ENCODE measurements around the gene PEF1.

PEF1 gene

DNA sequence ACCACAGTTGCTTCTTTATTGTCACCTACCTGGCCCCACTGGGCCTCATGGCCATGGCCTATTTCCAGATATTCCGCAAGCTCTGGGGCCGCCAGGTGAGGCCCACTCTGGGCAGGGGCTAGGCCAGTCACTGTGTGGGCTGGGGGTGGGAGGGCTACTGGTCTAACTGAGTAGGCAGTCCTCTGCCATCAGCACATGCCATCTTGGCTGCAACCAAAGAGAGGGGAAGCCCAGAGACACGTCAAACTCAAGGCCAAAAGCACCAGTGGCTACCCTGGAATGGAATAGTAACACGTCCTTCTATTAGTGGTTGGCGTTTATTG is 23.2 kb downstream of the PEF1 start:
- H3K9ac ChIP-seq (ENCODE audit: low read length): no peak overlapping the region
- H4K20me1 ChIP-seq (ENCODE audit: low read depth, low read length): no peaks in the 10 kb centered on the region

DNA sequence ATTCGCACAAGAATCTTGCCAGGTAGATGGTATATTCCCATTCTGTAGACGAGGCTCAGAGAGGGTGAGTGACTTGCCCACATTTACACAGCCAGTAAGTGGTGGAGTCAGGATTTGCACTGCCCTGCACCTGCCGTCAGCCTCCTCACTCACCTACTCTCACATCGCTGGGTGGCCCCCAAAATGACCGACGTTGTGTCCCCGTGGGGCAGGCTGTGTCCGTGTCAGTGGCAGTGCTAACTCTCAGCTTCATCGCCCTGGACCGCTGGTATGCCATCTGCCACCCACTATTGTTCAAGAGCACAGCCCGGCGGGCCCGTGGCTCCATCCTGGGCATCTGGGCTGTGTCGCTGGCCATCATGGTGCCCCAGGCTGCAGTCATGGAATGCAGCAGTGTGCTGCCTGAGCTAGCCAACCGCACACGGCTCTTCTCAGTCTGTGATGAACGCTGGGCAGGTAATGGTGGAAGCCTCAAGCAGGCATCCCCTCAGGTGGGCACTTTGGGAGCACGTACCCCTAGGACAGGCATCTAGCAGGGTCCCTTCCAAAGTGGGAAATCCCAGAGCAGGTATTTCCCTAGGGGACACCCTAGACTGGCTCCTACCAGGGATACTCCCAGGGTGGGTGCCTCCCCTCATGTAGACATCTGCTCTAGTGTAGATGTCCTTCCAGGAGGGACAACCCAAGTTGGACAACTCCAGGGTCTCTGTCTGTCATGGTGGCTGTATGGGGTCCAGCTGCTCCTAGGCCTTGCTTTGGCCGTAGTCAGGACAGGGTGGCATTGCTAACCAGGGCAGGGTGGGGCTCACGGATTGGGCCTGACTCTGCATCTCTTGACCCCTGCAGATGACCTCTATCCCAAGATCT is 23.8 kb downstream of the PEF1 start:
- H3K4me2 ChIP-seq (ENCODE audit: low read depth, low read length, poor library complexity, severe bottlenecking): no peak overlapping the region
- no peak overlapping the region for H2AFZ ChIP-seq (ENCODE audit: low read depth, low read length, severe bottlenecking)
- no peak overlapping the region for H3K4me3 ChIP-seq (ENCODE audit: insufficient read depth, low read length, poor library complexity, severe bottlenecking)
- H3K79me2 ChIP-seq (ENCODE audit: insufficient read depth, low read length): no peaks in the 10 kb centered on the region
- H3K27ac ChIP-seq (ENCODE audit: low read depth, low read length): no peak overlapping the region
- H3F3A ChIP-seq (ENCODE audit: insufficient read depth): no peaks in the 10 kb centered on the region
- no peaks in the 10 kb centered on the region for H4K20me1 ChIP-seq (ENCODE audit: low read depth, low read length)
- TF ChIP-seq CTCF (IDR thresholded peaks at IDR 0.05; ENCODE audit: insufficient read depth, low read length, poor library complexity, severe bottlenecking) (no peak), EZH2phosphoT487 (conservative IDR thresholded peaks at IDR 0.05; ENCODE audit: low read length) (no peak)
- no peak overlapping the region for H3K9ac ChIP-seq (ENCODE audit: low read length)
- H3K36me3 ChIP-seq (ENCODE audit: low read length): no peaks in the 10 kb centered on the region
- H3K27me3 ChIP-seq (ENCODE audit: low read length): no peaks in the 10 kb centered on the region
- H3K9me2 ChIP-seq (replicated peaks; ENCODE audit: insufficient read depth, low read length): no peaks in the 10 kb centered on the region
- no peaks in the 10 kb centered on the region for H3K9me3 ChIP-seq (ENCODE audit: insufficient read depth, low read length)

More for the DNA sequence above, 23.2 kb downstream of the PEF1 start:
- Histone ChIP-seq H3K4me2 (ENCODE audit: low read depth, low read length, poor library complexity, severe bottlenecking) (no peak overlapping the region), H3K9me3 (ENCODE audit: insufficient read depth, low read length) (no peaks in the 10 kb centered on the region), H2AFZ (ENCODE audit: low read depth, low read length, severe bottlenecking) (no peak overlapping the region), H3F3A (ENCODE audit: insufficient read depth) (no peaks in the 10 kb centered on the region), H3K4me3 (ENCODE audit: insufficient read depth, low read length, poor library complexity, severe bottlenecking) (no peak overlapping the region), H3K36me3 (ENCODE audit: low read length) (no peaks in the 10 kb centered on the region), H3K9me2 (replicated peaks; ENCODE audit: insufficient read depth, low read length) (no peaks in the 10 kb centered on the region), H3K27me3 (ENCODE audit: low read length) (no peaks in the 10 kb centered on the region), H3K79me2 (ENCODE audit: insufficient read depth, low read length) (no peaks in the 10 kb centered on the region), H3K27ac (ENCODE audit: low read depth, low read length) (no peak overlapping the region)
- TF ChIP-seq EZH2phosphoT487 (conservative IDR thresholded peaks at IDR 0.05; ENCODE audit: low read length): no peak
- TF ChIP-seq CTCF (IDR thresholded peaks at IDR 0.05; ENCODE audit: insufficient read depth, low read length, poor library complexity, severe bottlenecking): no peak

DNA sequence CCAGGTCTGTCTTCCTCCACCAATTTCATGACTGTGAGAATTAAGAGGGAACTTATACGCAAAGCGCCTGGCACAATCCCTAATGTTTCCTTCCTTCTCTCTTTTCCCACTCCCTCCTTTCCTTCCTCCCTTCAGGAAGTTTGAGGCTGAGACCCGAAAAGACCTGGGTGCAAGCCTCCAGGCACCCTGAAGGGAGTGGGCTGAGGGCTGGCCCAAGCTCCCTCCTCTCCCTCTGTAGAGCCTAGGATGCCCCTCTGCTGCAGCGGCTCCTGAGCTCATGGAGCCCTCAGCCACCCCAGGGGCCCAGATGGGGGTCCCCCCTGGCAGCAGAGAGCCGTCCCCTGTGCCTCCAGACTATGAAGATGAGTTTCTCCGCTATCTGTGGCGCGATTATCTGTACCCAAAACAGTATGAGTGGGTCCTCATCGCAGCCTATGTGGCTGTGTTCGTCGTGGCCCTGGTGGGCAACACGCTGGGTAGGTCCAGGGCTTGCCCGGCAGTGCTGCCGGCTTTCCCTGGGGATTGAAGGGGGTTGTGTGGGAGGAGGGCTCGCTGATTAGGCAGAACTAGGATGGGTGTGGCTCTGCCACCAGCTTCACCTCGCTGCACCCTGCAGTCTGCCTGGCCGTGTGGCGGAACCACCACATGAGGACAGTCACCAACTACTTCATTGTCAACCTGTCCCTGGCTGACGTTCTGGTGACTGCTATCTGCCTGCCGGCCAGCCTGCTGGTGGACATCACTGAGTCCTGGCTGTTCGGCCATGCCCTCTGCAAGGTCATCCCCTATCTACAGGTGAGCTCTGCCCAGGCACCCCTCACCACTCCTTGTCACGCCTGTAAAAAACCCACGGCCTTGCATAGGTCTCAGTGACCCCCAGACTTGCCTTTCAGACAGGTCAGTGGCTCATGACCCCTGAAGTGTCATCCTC is 25.5 kb downstream of the PEF1 start:
- H4K20me1 ChIP-seq (ENCODE audit: low read depth, low read length): no peaks in the 10 kb centered on the region
- H3K9ac ChIP-seq (ENCODE audit: low read length): no peak overlapping the region
- no peaks in the 10 kb centered on the region for H3K79me2 ChIP-seq (ENCODE audit: insufficient read depth, low read length)
- H3K9me3 ChIP-seq (ENCODE audit: insufficient read depth, low read length): no peaks in the 10 kb centered on the region
- no peak for TF ChIP-seq CTCF (IDR thresholded peaks at IDR 0.05; ENCODE audit: insufficient read depth, low read length, poor library complexity, severe bottlenecking)
- no peak for TF ChIP-seq EZH2phosphoT487 (conservative IDR thresholded peaks at IDR 0.05; ENCODE audit: low read length)
- no peak overlapping the region for H3K4me2 ChIP-seq (ENCODE audit: low read depth, low read length, poor library complexity, severe bottlenecking)
- no peaks in the 10 kb centered on the region for H3F3A ChIP-seq (ENCODE audit: insufficient read depth)
- no peak overlapping the region for H3K27ac ChIP-seq (ENCODE audit: low read depth, low read length)
- no peaks in the 10 kb centered on the region for H3K27me3 ChIP-seq (ENCODE audit: low read length)
- no peak overlapping the region for H2AFZ ChIP-seq (ENCODE audit: low read depth, low read length, severe bottlenecking)
- no peak overlapping the region for H3K4me3 ChIP-seq (ENCODE audit: insufficient read depth, low read length, poor library complexity, severe bottlenecking)
- H3K36me3 ChIP-seq (ENCODE audit: low read length): no peaks in the 10 kb centered on the region
- no peaks in the 10 kb centered on the region for H3K9me2 ChIP-seq (replicated peaks; ENCODE audit: insufficient read depth, low read length)
